GM20000 (cell line): ENCODE data around the gene TNNI3K.

Source experiments
- DNase-seq: peaks from one replicate; pipeline ENCODE4 v3.0.0; 2012; ENCODE audit warnings: low spot score
- TF ChIP-seq, protein P1 (sequence below): IDR thresholded peaks from 2 replicates; pipeline ENCODE4 v1.5.1; 2012; ENCODE audit warnings: mild to moderate bottlenecking, control low read depth; ENCODE audit errors: extremely low read depth, missing control alignments

TNNI3K gene

DNA sequence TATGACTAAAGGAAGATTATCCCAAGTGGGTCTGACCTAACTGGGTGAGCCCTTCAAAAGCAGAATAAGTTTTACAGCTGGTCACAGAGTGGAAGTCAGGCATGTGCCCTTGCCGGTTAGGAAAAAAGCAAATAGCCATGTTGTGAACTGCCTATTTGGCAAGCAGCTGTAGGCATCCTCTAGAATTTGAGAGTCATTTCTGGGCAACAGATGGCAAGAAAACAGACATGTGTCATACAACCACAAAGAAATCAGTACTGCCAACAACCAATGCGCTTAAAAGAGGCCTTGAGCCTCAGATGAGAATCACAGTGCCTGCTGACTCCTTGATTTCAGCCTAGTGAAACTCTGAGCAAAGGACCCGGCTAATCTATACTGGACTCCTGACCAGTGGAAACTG lies 250.4 kb downstream of the TNNI3K start:
- no peak for DNase-seq
- TF ChIP-seq, protein P1, sequence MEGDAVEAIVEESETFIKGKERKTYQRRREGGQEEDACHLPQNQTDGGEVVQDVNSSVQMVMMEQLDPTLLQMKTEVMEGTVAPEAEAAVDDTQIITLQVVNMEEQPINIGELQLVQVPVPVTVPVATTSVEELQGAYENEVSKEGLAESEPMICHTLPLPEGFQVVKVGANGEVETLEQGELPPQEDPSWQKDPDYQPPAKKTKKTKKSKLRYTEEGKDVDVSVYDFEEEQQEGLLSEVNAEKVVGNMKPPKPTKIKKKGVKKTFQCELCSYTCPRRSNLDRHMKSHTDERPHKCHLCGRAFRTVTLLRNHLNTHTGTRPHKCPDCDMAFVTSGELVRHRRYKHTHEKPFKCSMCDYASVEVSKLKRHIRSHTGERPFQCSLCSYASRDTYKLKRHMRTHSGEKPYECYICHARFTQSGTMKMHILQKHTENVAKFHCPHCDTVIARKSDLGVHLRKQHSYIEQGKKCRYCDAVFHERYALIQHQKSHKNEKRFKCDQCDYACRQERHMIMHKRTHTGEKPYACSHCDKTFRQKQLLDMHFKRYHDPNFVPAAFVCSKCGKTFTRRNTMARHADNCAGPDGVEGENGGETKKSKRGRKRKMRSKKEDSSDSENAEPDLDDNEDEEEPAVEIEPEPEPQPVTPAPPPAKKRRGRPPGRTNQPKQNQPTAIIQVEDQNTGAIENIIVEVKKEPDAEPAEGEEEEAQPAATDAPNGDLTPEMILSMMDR = no peak

DNA sequence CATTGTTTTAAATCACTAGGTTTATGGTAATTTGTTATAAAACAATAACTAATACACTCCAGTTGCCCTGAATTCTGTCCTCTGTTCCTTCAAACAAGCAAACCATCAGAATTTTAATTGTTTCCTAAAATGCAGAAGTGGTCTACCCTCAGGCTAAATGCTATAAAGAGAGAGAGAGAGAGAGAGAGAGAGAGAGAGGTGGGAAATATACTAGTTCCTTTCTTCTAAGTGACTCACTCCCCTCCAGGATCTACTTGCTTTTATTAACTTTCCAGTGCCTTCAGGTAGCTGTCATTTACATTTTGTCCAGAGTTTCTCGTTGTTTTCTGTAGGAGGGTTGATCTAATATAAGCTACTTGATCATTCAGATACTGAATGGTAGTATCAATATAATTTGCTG lies 250.8 kb downstream of the TNNI3K start:
- TF ChIP-seq, protein P1 = no peak
- DNase-seq = no peak

DNA sequence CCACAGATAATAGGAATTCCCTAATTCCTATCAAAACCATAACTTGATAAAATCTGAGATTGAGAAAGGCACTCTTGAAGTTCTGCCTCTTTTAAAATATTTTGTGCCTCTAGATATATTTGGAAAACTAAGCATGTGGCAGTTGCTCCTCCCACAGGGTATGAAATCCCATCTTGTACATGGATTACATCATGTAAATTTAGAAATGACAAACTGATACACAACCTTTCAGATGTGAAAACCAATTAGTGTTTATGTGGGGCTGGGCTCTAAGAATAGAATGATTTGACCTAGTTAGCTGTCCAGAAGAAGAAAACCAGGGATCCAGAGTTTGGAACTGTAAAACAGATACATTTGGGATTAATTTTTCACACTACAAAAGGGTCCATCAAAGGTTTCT lies 261.5 kb downstream of the TNNI3K start:
- TF ChIP-seq, protein P1 = no peak
- no peak for DNase-seq

DNA sequence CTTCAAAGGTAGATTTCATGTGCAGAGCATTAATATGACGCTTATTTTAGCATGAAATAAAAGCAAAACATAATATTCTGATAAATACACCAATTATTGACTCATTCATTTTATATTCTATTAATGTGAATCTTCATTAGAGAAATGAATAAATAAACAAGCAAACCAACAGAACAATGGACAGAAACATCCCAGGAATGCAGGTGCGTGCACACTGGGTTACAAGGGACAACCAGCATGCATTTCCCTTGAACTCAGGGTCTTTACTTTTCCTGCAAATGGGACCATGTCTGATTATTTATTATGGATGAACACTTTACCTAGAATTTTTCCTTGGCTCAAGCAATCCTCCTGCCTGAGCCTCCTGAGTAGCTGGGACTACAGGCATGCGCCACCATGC lies 263.7 kb downstream of the TNNI3K start:
- no peak for DNase-seq
- TF ChIP-seq, protein P1 = no peak

DNA sequence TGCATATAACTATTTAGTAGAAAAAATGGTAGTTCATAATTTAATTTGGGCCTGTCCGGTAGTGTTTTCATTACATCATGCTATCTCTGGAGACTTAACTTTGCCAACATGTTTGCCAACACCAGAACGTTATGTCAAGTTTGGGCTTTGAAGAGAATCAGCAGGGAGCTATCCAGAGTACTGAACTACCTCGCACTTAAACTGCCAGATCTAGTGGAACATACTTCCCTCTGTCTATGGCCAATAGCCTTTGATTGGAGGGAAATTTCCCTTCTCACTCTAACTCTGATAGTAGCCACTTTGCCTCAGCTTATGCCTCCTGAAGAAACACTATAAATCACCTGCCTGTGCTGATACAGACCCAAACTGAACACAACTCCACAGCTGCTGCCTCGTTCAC lies 267.2 kb downstream of the TNNI3K start:
- peak; percentile 10 for DNase-seq

DNA sequence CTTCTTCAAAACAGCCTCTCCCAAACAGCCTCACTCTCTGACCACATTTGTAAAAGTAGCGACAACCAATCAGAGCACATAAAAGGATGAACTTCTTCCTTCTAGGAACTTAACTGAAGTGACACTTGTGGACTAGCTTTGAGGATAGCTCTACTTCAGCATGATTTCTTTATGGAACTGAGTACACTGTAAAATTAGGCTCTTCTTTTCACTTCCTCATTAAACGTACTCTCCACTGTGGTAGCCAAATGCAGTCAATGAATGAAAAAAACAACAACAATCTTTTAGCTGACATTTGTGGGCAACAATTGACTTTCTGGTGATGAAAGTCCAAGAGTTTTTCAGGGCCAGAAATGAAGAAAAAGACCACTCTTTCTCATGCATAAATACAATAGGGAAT lies 267.7 kb downstream of the TNNI3K start:
- DNase-seq = no peak
- TF ChIP-seq, protein P1 = no peak

More for the DNA sequence above, 267.2 kb downstream of the TNNI3K start:
- TF ChIP-seq, protein P1 = no peak

DNA sequence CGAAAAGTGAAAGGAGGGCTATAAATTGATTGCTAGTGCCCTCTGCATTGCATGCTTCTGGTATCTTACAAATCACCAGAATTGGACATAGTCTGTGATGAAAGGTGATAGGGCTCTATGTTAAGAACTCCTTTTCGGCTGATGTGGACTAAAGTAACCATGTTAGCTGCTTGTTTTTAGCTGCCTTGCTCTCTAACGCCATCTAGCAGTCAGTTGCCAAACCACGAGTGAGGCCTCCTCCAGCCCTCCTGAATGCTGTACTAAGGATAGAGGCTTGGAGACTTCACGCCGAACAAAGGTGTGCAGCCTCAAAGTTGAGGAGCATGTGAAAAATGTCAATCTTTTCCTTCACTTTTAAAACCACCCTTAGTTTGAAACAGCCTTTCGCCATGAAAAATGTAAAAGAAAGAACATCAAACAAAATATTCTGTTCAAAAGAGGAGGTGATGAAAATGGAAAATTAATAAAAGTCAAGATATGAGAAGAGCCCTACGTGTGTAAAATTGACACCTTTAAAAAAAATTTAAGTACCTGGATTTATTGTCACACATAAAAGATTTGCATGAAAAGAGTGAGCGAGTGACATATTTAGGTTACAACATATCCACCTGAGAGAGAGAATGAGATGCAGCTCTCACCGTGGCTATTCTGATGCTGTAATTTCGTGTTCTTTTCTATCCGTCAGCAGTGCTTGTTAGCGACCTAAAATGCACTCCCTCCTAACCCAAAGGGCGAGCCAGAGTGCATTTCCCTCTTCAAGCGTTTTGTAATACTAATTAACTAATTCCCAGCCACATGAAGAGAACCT lies 269.1 kb downstream of the TNNI3K start:
- peak; percentile 37 for DNase-seq
- TF ChIP-seq, protein P1 = peak; percentile 88
